PC-3 (cell line): ENCODE data around the gene PRKCD. TPM values are rescaled to one million over a fixed set of nuclear protein-coding genes. Genes with fewer than 3 reads are reported as not detected.

Experiments
- ATAC-seq: fragments of 200-7000 bp; cut with Tn5 transposase; 2 replicates; pipeline ENCODE4 v1.9.1; 2020; ENCODE audit warnings: mild to moderate bottlenecking, moderate library complexity
- BruUV-seq: library from RNA; stranded (reverse); fragments of 400-500 nt; replicated peaks from 2 replicates; lab custom pipeline; 2021; lab: Mats Ljungman, UMichigan
- CTCF ChIA-PET: fragments of 300-600 bp; sonication (Branson Sonifier 250); formaldehyde crosslinking; loops from one replicate; lab custom pipeline; 2022; ENCODE audit warnings: antibody characterized with exemption; lab: Charles Lee
- POLR2A ChIA-PET: fragments of 300-600 bp; sonication (Branson Sonifier 250); formaldehyde crosslinking; loops from one replicate; lab custom pipeline; 2022; ENCODE audit warnings: antibody characterized with exemption; ENCODE audit not compliant: unreplicated experiment; lab: Charles Lee
- DNase-seq: peaks from one replicate; pipeline ENCODE4 v3.0.0-alpha.2; 2015
- H2AFZ ChIP-seq: fragments of 300-600 bp; sonication (generic); 2 replicates; pipeline ENCODE4 v1.6.0; 2016; ENCODE audit warnings: antibody characterized with exemption, low read length
- H3F3A ChIP-seq: fragments of 300-600 bp; sonication (generic); one replicate; pipeline ENCODE4 v1.6.0; 2017; ENCODE audit warnings: antibody characterized with exemption, low read length, control low read depth, mild to moderate bottlenecking; ENCODE audit not compliant: unreplicated experiment
- H3K27ac ChIP-seq: fragments of 300-600 bp; sonication (generic); 2 replicates; pipeline ENCODE4 v1.5.1; 2016; ENCODE audit warnings: mild to moderate bottlenecking, low read length
- H3K27me3 ChIP-seq: fragments of 300-600 bp; sonication (generic); 2 replicates; pipeline ENCODE4 v1.6.1; 2016; ENCODE audit warnings: low read length, mixed read lengths
- H3K36me3 ChIP-seq: fragments of 300-600 bp; sonication (generic); 2 replicates; pipeline ENCODE4 v1.6.1; 2016; ENCODE audit warnings: low read depth, mixed run types, low read length, mixed read lengths
- H3K4me1 ChIP-seq: fragments of 300-600 bp; sonication (generic); 2 replicates; pipeline ENCODE4 v1.5.1; 2016; ENCODE audit warnings: low read length; ENCODE audit not compliant: insufficient read depth
- H3K4me2 ChIP-seq: fragments of 300-600 bp; sonication (generic); 2 replicates; pipeline ENCODE4 v1.6.0; 2016; ENCODE audit warnings: low read length
- H3K4me3 ChIP-seq: fragments of 300-600 bp; sonication (generic); 2 replicates; pipeline ENCODE4 v1.5.1; 2016; ENCODE audit warnings: mild to moderate bottlenecking, low read length, mixed read lengths
- H3K79me2 ChIP-seq: fragments of 300-600 bp; sonication (generic); 2 replicates; pipeline ENCODE4 v1.6.1; 2017; ENCODE audit warnings: low read length, mixed read lengths
- H3K9ac ChIP-seq: fragments of 300-600 bp; sonication (generic); 2 replicates; pipeline ENCODE4 v1.6.0; 2016; ENCODE audit warnings: mild to moderate bottlenecking, low read length
- H3K9me2 ChIP-seq: fragments of 300-600 bp; sonication (generic); replicated peaks from 2 replicates; pipeline ENCODE4 v1.6.1; 2016; ENCODE audit warnings: mixed run types, low read length, mixed read lengths
- H3K9me3 ChIP-seq: fragments of 300-600 bp; sonication (generic); 2 replicates; pipeline ENCODE4 v1.6.1; 2016; ENCODE audit warnings: low read length, mixed read lengths
- H4K20me1 ChIP-seq: fragments of 300-600 bp; sonication (generic); 2 replicates; pipeline ENCODE4 v1.6.1; 2016; ENCODE audit warnings: low read length, mixed read lengths
- EZH2 ChIP-seq: fragments of 300-600 bp; sonication (generic); IDR thresholded peaks from one replicate; pipeline ENCODE4 v1.6.1; 2017; ENCODE audit warnings: antibody characterized with exemption, mild to moderate bottlenecking, low read length; ENCODE audit not compliant: unreplicated experiment
- EZH2phosphoT487 ChIP-seq: fragments of 300-600 bp; sonication (generic); IDR thresholded peaks from 2 replicates; pipeline ENCODE4 v1.6.1; 2018; ENCODE audit warnings: mild to moderate bottlenecking, antibody characterized with exemption, low read length, borderline replicate concordance
- intact Hi-C: fragments of 100-400 bp; cut with micrococcal nuclease; formaldehyde crosslinking; loops from 2 replicates; pipeline ENCODE4 v1.9.0; 2023
- total RNA-seq: library from RNA; depleted of rRNA; stranded (reverse); fragments of >200 nt; gene quantifications from 2 replicates; pipeline ENCODE4 v1.2.3, GENCODE V29; 2014
- TF ChIP-seq, protein P1 (sequence below): fragments of 300-600 bp; sonication (generic); conservative IDR thresholded peaks from 2 replicates; pipeline ENCODE4 v1.5.1; 2017; ENCODE audit warnings: antibody characterized with exemption, low read depth, mild to moderate bottlenecking, low read length

The PRKCD gene
- total RNA-seq, 1 experiment from 2014 or later = 7.8 TPM

DNA sequence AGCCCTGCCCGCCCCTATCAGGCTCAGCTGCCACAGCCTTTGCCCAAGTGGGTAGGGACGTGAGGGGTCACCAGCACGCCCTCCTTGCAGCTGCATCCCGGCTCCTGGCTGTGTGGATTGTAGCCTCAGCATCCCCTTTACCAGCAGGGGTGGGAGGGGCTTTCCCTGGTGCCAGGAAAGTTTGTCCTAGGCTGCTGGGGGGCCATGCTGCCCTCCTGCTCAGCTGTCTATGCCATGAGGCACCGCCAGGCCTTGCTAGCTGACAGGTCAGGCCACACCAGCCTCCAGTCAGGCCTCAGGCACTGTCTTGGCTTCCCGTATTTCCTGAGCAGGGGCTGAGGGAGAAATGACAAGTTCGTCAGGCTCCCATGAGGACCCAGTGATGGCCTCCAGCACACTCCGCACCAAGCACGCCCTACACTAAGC is 62.5 kb downstream of the PRKCD start:
- ATAC-seq (no peak), DNase-seq (no peak)
- peaks cover 56% of the 10 kb centered on the region for H3K36me3 ChIP-seq
- H3K27ac ChIP-seq = no peak overlapping the region
- H4K20me1 ChIP-seq = no peaks in the 10 kb centered on the region
- H3F3A ChIP-seq = no peaks in the 10 kb centered on the region
- no peaks in the 10 kb centered on the region for H3K27me3 ChIP-seq
- ChIA-PET CTCF (no interaction called here), POLR2A (no interaction called here)
- intact Hi-C loops = no loop called here
- H3K4me3 ChIP-seq = no peak overlapping the region
- H3K79me2 ChIP-seq = no peaks in the 10 kb centered on the region
- no peaks in the 10 kb centered on the region for H3K9me2 ChIP-seq
- no peaks in the 10 kb centered on the region for H3K4me1 ChIP-seq
- H2AFZ ChIP-seq = no peak overlapping the region
- no peak overlapping the region for H3K9ac ChIP-seq
- TF ChIP-seq EZH2phosphoT487 (no peak), EZH2 (no peak)
- TF ChIP-seq, protein P1, sequence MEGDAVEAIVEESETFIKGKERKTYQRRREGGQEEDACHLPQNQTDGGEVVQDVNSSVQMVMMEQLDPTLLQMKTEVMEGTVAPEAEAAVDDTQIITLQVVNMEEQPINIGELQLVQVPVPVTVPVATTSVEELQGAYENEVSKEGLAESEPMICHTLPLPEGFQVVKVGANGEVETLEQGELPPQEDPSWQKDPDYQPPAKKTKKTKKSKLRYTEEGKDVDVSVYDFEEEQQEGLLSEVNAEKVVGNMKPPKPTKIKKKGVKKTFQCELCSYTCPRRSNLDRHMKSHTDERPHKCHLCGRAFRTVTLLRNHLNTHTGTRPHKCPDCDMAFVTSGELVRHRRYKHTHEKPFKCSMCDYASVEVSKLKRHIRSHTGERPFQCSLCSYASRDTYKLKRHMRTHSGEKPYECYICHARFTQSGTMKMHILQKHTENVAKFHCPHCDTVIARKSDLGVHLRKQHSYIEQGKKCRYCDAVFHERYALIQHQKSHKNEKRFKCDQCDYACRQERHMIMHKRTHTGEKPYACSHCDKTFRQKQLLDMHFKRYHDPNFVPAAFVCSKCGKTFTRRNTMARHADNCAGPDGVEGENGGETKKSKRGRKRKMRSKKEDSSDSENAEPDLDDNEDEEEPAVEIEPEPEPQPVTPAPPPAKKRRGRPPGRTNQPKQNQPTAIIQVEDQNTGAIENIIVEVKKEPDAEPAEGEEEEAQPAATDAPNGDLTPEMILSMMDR = no peak
- no peaks in the 10 kb centered on the region for H3K9me3 ChIP-seq
- H3K4me2 ChIP-seq = no peak overlapping the region
- BruUV-seq = no TSS peak

DNA sequence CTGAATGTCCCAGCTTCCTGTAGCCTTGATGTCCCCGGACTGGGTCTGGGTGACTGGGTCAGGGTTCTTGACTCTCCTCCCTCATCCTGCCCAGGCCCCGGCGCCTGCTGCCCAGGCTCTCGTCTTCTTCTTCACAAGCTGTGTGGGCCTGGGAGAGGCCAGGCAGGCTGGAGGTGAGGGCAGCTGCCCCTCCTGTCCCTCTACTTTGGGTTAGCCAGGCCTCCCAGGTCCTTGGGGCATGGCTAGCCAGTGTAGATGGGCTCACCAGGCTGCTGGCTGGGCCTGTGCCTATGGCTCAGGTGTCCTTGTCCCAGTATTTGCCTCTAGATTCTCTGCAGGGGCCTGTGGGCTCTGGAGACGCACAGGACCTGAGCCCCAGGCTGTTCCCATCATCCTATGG is 63.0 kb downstream of the PRKCD start:
- TF ChIP-seq EZH2 (no peak), EZH2phosphoT487 (no peak)
- TF ChIP-seq, protein P1 = no peak
- BruUV-seq = no TSS peak
- Histone ChIP-seq H4K20me1 (no peaks in the 10 kb centered on the region), H3K36me3 (peaks cover 60% of the 10 kb centered on the region), H3K4me2 (no peak overlapping the region), H3K79me2 (no peaks in the 10 kb centered on the region), H3K9ac (no peak overlapping the region), H2AFZ (no peak overlapping the region), H3K27ac (no peak overlapping the region), H3K4me1 (no peaks in the 10 kb centered on the region), H3K4me3 (no peak overlapping the region), H3K9me2 (no peaks in the 10 kb centered on the region), H3F3A (no peaks in the 10 kb centered on the region), H3K9me3 (no peaks in the 10 kb centered on the region), H3K27me3 (no peaks in the 10 kb centered on the region)
- CTCF ChIA-PET = no interaction called here
- DNase-seq (no peak), ATAC-seq (no peak)
- intact Hi-C loops = no loop called here
- POLR2A ChIA-PET = no interaction called here

DNA sequence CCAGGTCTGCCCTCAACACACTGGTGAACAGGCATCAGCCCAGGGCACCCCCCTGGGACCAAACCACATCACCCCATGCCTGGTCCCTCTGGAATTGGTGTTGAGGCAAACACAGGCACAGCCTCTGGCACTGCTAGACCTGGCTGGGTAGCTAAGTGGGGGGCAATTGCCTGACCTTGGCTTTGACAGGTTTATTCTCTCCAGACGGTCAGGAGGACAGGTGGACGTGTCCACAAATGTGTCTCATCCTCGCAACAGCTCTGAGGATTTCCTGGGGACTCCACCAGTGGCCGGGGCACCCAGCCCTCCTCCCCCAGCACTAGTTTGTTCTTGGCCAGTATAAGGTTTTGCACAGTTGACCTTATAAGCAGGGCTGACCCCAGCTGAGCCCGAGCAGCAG is 63.5 kb downstream of the PRKCD start:
- H3K4me2 ChIP-seq = no peak overlapping the region
- no peaks in the 10 kb centered on the region for H3K9me3 ChIP-seq
- no peak overlapping the region for H2AFZ ChIP-seq
- intact Hi-C loops = no loop called here
- H3K4me3 ChIP-seq = no peak overlapping the region
- H3K27me3 ChIP-seq = no peaks in the 10 kb centered on the region
- no peak for TF ChIP-seq EZH2phosphoT487
- TF ChIP-seq, protein P1 = no peak
- TF ChIP-seq EZH2 = no peak
- H3K36me3 ChIP-seq = peaks cover 65% of the 10 kb centered on the region
- no peaks in the 10 kb centered on the region for H3K9me2 ChIP-seq
- H3F3A ChIP-seq = no peaks in the 10 kb centered on the region
- no peak overlapping the region for H3K27ac ChIP-seq
- H3K79me2 ChIP-seq = no peaks in the 10 kb centered on the region
- ChIA-PET POLR2A (no interaction called here), CTCF (no interaction called here)
- DNase-seq (no peak), ATAC-seq (no peak)
- no peaks in the 10 kb centered on the region for H4K20me1 ChIP-seq
- no peaks in the 10 kb centered on the region for H3K4me1 ChIP-seq
- no TSS peak for BruUV-seq
- no peak overlapping the region for H3K9ac ChIP-seq
